GM12872 (cell line): Measurements from ENCODE around the gene DHDH.

ENCODE experiments used
- TF ChIP-seq, protein P1 (sequence below): IDR thresholded peaks from 3 replicates; pipeline ENCODE4 v1.5.1; 2011; ENCODE audit warnings: low read depth, mild to moderate bottlenecking, low read length, moderate library complexity; ENCODE audit not compliant: insufficient read depth

Gene DHDH

DNA sequence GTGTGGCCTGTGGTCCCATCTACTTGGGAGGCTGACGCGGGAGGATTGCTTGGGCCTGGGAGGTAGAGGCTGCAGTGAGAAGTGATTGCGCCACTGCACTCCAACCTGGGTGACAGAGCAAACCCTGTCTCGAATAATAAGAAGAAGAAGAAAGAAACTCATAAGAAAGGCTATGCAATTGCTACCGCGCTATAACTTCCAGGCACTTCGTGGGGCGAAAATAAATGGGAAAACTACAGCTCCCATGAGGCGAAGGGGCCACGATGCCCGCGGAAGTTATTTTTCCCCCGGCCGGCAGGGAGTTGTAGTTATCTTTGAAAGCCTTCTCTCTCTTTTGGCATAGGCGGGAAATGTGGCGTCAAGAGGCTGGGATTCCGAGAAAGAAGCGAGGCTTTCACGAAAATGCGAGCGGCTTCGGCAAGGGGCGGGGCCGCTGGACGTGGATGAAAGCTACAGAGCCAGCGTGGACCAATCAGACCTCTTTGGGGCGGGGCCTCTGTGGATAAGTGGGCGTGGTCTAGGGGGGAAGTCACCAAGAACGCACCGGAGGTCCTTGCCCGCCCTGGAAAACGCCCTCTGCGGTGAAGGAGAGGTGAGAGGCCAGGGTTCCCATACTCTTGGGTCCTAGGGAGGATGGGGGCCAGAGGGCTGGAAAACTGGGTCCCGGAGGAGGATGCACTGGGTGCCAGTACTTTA is 33.6 kb upstream of the DHDH start, which contains the start of gene NUCB1:
NUCB1 (plus strand) TSS at position 532 of the 696 bp plus-strand sequence. CDS start 485 bp downstream, outside the sequence.
- TF ChIP-seq, protein P1, sequence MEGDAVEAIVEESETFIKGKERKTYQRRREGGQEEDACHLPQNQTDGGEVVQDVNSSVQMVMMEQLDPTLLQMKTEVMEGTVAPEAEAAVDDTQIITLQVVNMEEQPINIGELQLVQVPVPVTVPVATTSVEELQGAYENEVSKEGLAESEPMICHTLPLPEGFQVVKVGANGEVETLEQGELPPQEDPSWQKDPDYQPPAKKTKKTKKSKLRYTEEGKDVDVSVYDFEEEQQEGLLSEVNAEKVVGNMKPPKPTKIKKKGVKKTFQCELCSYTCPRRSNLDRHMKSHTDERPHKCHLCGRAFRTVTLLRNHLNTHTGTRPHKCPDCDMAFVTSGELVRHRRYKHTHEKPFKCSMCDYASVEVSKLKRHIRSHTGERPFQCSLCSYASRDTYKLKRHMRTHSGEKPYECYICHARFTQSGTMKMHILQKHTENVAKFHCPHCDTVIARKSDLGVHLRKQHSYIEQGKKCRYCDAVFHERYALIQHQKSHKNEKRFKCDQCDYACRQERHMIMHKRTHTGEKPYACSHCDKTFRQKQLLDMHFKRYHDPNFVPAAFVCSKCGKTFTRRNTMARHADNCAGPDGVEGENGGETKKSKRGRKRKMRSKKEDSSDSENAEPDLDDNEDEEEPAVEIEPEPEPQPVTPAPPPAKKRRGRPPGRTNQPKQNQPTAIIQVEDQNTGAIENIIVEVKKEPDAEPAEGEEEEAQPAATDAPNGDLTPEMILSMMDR: peak; percentile 12; the same call in 1 of the 3 replicates

DNA sequence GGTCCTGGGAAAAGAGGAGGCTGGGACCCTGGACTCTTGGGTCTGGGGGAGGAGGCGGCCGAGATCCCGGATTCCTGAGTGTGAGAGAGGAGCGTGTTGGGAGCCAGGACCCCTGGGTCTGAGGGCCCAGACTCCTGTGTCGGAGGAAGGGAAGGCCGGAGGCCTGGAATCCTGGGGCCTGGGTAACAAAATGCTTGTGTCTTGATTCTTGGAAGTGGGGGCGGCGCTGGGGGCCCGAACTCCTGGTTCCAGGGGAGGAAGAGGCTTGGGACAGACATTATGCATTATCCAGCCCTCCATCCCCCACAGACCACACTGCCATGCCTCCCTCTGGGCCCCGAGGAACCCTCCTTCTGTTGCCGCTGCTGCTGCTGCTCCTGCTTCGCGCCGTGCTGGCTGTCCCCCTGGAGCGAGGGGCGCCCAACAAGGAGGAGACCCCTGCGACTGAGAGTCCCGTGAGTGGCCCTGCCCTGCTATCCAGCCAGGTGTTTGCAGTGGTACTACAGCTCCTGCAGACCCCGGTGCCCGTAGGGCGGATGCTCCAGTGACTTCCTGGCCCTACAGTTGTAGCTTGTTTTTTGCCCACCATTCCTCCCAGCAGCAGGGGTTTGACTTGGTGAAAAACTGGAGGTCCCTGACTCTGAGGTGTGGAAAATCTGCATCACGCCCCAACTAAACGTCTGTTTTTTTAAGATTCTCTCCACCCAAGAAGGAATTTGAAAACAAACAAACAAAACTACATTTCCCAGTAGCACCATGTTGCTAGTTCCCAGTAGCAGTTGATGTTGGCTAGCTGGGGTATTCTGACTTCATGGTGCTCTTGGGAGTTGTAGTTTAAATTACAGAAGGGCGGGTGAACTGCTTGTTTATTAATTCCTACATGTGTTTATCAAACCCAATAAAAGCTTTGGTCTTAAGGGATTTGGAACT is 32.8 kb upstream of the DHDH start:
- TF ChIP-seq, protein P1: no peak

DNA sequence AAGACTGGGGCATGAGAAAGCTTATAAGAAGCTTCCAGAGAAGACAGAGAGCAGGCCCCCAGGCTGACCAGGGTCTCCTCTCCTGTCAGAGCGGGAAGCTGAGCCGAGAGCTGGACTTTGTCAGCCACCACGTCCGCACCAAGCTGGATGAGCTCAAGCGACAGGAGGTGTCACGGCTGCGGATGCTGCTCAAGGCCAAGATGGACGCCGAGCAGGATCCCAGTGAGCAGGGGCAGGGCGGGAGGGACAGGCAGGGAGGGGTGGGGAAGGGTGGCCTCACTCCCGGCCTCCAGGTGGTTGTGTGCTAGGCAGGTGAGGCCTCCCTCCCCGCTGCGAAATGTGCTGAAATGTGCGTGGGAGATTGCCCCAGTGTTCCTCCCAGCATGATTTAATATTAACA is 27.8 kb upstream of the DHDH start:
- TF ChIP-seq, protein P1: no peak

DNA sequence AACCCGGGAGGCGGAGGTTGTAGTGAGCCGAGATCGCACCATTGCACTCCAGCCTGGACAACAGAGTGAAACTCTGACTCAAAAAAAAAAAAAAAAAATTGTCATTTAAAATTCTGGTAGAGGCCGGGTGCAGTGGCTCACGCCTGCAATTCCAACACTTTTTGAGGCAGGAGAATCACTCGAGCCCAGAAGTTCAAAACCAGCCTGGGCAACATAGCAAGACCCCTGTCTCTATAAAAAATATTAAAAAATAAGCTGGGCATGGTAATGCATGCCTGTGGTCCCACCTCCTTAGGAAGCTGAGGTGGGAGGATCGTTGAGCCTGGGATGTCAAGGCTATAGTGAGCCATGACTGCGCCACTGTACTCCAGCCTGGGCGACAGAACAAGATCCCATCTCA is 27.2 kb upstream of the DHDH start:
- TF ChIP-seq, protein P1: no peak

DNA sequence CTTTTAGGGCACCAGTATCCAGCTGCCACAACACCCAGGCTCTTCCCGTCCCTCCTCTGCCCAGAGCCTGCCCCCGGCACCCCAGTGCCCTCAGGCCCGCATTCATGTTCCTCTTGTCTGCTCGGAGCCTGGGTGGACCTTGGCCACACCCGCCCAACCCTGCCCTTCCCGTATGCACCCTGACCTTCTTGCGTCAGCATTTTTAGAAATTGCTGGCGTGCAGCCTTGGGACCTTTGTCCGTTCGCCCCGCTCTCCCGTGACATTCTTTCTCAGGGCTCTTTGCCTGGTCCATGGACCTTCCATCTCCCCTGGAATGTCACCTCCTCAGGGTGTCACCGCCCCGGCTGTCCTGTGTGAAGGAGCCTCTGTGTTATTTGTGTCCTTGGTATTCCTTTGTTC is 25.8 kb upstream of the DHDH start:
- TF ChIP-seq, protein P1: no peak

DNA sequence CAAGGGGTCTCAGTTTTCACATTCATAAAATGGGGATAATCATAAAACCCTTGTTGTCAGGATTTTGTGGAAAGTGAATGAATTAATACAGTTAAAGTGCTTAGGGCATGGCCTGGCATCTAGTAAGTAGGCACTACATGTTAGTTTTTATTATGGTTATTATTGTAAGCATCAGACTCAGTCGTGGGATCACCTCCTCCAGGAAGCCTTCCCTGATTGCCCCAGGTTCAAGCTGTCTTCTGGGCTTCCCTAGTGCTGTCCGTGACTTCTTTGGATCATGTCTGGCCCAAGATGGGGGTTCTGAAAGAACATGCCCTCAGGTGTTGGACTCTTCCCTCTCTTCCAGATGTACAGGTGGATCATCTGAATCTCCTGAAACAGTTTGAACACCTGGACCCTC is 22.7 kb upstream of the DHDH start:
- TF ChIP-seq, protein P1: no peak

DNA sequence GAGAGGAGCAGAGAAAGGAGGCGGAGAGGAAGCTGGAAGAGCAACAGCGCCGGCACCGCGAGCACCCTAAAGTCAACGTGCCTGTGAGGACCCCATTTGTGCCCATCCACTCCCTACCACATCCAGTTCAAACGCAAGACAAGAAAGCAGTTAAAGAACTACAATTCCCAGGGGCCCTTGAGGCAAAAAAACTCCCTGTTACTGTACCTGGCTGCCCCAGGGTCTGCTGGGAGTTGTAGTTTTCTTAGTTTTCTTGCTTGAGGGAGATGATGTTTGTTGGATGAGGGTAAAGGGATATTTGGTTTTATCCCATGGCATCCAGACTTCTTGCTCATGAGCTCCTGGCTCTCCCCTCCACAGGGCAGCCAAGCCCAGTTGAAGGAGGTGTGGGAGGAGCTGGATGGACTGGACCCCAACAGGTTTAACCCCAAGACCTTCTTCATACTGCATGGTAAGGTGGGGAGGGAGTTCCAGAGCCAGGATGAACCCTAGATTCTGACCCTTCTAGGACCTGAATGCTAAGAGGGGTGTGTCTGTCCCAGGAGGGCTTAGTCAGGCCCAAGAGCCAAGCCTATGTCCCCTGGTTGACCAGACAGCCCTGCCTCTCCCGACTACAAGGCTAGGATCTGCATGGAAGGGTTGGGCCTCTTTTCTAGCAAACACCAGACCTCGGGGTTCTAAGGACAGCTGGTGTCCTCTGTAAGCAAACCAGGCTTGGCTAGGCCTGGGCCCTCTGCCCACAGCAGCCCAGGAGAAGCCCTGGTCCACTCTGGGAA is 20.2 kb upstream of the DHDH start:
- TF ChIP-seq, protein P1: no peak
